H9 (cell line): Measurements from ENCODE around the gene VEGFC. TPM values are rescaled to one million over a fixed set of nuclear protein-coding genes. Genes with fewer than 3 reads are reported as not detected.

Source experiments
- DNase-seq: peaks from one replicate; pipeline ENCODE4 v3.0.0-alpha.2; 2017
- H2AFZ ChIP-seq: one replicate; pipeline ENCODE4 v1.6.1; 2013; ENCODE audit warnings: mild to moderate bottlenecking, low read length, control low read depth, moderate library complexity
- H2AK5ac ChIP-seq: 2 replicates; pipeline ENCODE4 v1.6.1; 2013; ENCODE audit warnings: low read length, control low read depth, mixed read lengths; ENCODE audit not compliant: insufficient read length
- H2BK120ac ChIP-seq: one replicate; pipeline ENCODE4 v1.6.1; 2013; ENCODE audit warnings: low read depth, mild to moderate bottlenecking, low read length, control low read depth, inconsistent platforms; ENCODE audit not compliant: poor library complexity, severe bottlenecking
- H2BK12ac ChIP-seq: 2 replicates; pipeline ENCODE4 v1.6.1; 2013; ENCODE audit warnings: low read length, control low read depth, mixed read lengths, low read depth; ENCODE audit not compliant: insufficient read length
- H2BK15ac ChIP-seq: 2 replicates; pipeline ENCODE4 v1.6.1; 2013; ENCODE audit warnings: low read depth, low read length, control low read depth
- H2BK20ac ChIP-seq: one replicate; pipeline ENCODE4 v1.6.1; 2013; ENCODE audit warnings: low read depth, mild to moderate bottlenecking, low read length, control low read depth, inconsistent platforms; ENCODE audit not compliant: poor library complexity, severe bottlenecking
- H2BK5ac ChIP-seq: 2 replicates; pipeline ENCODE4 v1.6.1; 2013; ENCODE audit warnings: low read length, control low read depth, mixed read lengths; ENCODE audit not compliant: insufficient read length
- H3K14ac ChIP-seq: 2 replicates; pipeline ENCODE4 v1.6.1; 2013; ENCODE audit warnings: low read length, control low read depth; ENCODE audit not compliant: insufficient read depth
- H3K18ac ChIP-seq: 2 replicates; pipeline ENCODE4 v1.6.1; 2013; ENCODE audit warnings: low read depth, mild to moderate bottlenecking, mixed read lengths, low read length, control low read depth; ENCODE audit not compliant: insufficient read length
- H3K23ac ChIP-seq: 2 replicates; pipeline ENCODE4 v1.6.1; 2013; ENCODE audit warnings: low read length, control low read depth, mixed read lengths, low read depth; ENCODE audit not compliant: insufficient read length
- H3K23me2 ChIP-seq: 2 replicates; pipeline ENCODE4 v1.6.1; 2013; ENCODE audit warnings: low read depth, mild to moderate bottlenecking, mixed read lengths, low read length, control low read depth; ENCODE audit not compliant: insufficient read length, poor library complexity, severe bottlenecking
- H3K27ac ChIP-seq: 2 replicates; pipeline ENCODE4 v1.5.1; 2013; ENCODE audit warnings: low read length, control low read depth, mixed read lengths, low read depth; ENCODE audit not compliant: insufficient read length
- H3K27me3 ChIP-seq: 2 replicates; pipeline ENCODE4 v1.6.1; 2013; ENCODE audit warnings: low read length, control low read depth, inconsistent platforms; ENCODE audit not compliant: insufficient read depth
- H3K4ac ChIP-seq: 2 replicates; pipeline ENCODE4 v1.6.1; 2013; ENCODE audit warnings: low read depth, mild to moderate bottlenecking, control low read depth, inconsistent platforms, low read length, moderate library complexity
- H3K4me1 ChIP-seq: 2 replicates; pipeline ENCODE4 v1.6.1; 2013; ENCODE audit warnings: low read length, control low read depth, inconsistent platforms; ENCODE audit not compliant: insufficient read depth
- H3K4me2 ChIP-seq: 2 replicates; pipeline ENCODE4 v1.6.1; 2013; ENCODE audit warnings: low read length, control low read depth, mixed read lengths; ENCODE audit not compliant: insufficient read length, insufficient read depth
- H3K56ac ChIP-seq: 2 replicates; pipeline ENCODE4 v1.6.1; 2013; ENCODE audit warnings: low read depth, mild to moderate bottlenecking, mixed read lengths, low read length, control low read depth; ENCODE audit not compliant: insufficient read length
- H3K79me1 ChIP-seq: 2 replicates; pipeline ENCODE4 v1.6.1; 2013; ENCODE audit warnings: low read depth, mild to moderate bottlenecking, moderate library complexity, low read length, control low read depth, inconsistent platforms; ENCODE audit not compliant: insufficient read depth, poor library complexity, severe bottlenecking
- H3K79me2 ChIP-seq: 2 replicates; pipeline ENCODE4 v1.6.1; 2013; ENCODE audit warnings: low read length, control low read depth, inconsistent platforms; ENCODE audit not compliant: insufficient read depth
- H3K9ac ChIP-seq: 2 replicates; pipeline ENCODE4 v1.6.1; 2013; ENCODE audit warnings: low read length, control low read depth, mixed read lengths; ENCODE audit not compliant: insufficient read length; ENCODE audit errors: extremely low read depth
- H3K9me3 ChIP-seq: one replicate; pipeline ENCODE4 v1.6.1; 2013; ENCODE audit warnings: low read depth, low read length, inconsistent platforms; ENCODE audit not compliant: control insufficient read depth
- H3T11ph ChIP-seq: one replicate; pipeline ENCODE4 v1.6.1; 2013; ENCODE audit warnings: mild to moderate bottlenecking, low read length, control low read depth, inconsistent platforms
- H4K20me1 ChIP-seq: one replicate; pipeline ENCODE4 v1.6.1; 2013; ENCODE audit not compliant: control insufficient read depth, insufficient read length, insufficient read depth
- H4K5ac ChIP-seq: 2 replicates; pipeline ENCODE4 v1.6.1; 2013; ENCODE audit warnings: low read depth, mild to moderate bottlenecking, mixed read lengths, low read length, control low read depth; ENCODE audit not compliant: insufficient read length
- H4K8ac ChIP-seq: replicated peaks from 2 replicates; pipeline ENCODE4 v1.6.1; 2013; ENCODE audit warnings: low read length, control low read depth, mixed read lengths, low read depth; ENCODE audit not compliant: insufficient read length
- H4K91ac ChIP-seq: 2 replicates; pipeline ENCODE4 v1.6.1; 2013; ENCODE audit warnings: low read depth, mild to moderate bottlenecking, moderate library complexity, mixed read lengths, low read length, control low read depth; ENCODE audit not compliant: insufficient read length
- H3K27ac Mint-ChIP-seq, 3 experiments: 2 replicates in 2 of 3; 3 replicates in 1 of 3; pipeline ENCODE4 v1.8.0; 2020 to 2021; ENCODE audit warnings: mixed read lengths in 3 of 3, mild to moderate bottlenecking in 1 of 3, moderate library complexity in 1 of 3
- H3K27me3 Mint-ChIP-seq: 2 replicates; pipeline ENCODE4 v1.8.0; 2021; ENCODE audit warnings: low read depth, mild to moderate bottlenecking, moderate library complexity, mixed read lengths
- H3K36me3 Mint-ChIP-seq, 3 experiments: 2 replicates in 2 of 3; 3 replicates in 1 of 3; pipeline ENCODE4 v1.8.0; 2020 to 2021; ENCODE audit warnings: low read depth in 3 of 3, mixed read lengths in 3 of 3; ENCODE audit not compliant: insufficient read depth in 1 of 3
- H3K4me1 Mint-ChIP-seq, 2 experiments: 2 replicates each; pipeline ENCODE4 v1.8.0; 2020; ENCODE audit warnings: mixed read lengths in 2 of 2
- H3K4me3 Mint-ChIP-seq, 2 experiments: 2 replicates in 1 of 2; 3 replicates in 1 of 2; pipeline ENCODE4 v1.8.0; 2020 to 2021; ENCODE audit warnings: mild to moderate bottlenecking in 2 of 2, mixed read lengths in 2 of 2, moderate library complexity in 1 of 2
- H3K9me3 Mint-ChIP-seq, 2 experiments: 2 replicates in 1 of 2; 3 replicates in 1 of 2; pipeline ENCODE4 v1.8.0; 2020; ENCODE audit warnings: mild to moderate bottlenecking in 2 of 2, mixed read lengths in 2 of 2, moderate library complexity in 1 of 2
- CTCF ChIP-seq: fragments of 200-600 bp; sonication (generic); conservative IDR thresholded peaks from 3 replicates; pipeline ENCODE4 v1.8.0; 2021; ENCODE audit warnings: antibody characterized with exemption, mild to moderate bottlenecking
- WGBS: extraction: QIAGEN DNeasy Blood & Tissue Kit; methylation state at CpG from one replicate; pipeline ENCODE4 v1.1.7; 2013; ENCODE audit warnings: missing lambda C conversion rate, low lambda C conversion rate, mixed read lengths; ENCODE audit not compliant: insufficient read length; ENCODE audit errors: extremely low coverage; 5-methylcytosine and 5-hydroxymethylcytosine counted together
- total RNA-seq: library from RNA; stranded (reverse); gene quantifications from 2 replicates; pipeline ENCODE4 v1.2.1, GENCODE V29; 2021

VEGFC gene
- total RNA-seq, 1 experiment from 2014 or later: 0.46 TPM

- no peak for DNase-seq
- Histone ChIP-seq H3K27me3 (no peaks in the 10 kb centered on the region), H2BK15ac (no peak overlapping the region), H3K9ac (no peak overlapping the region), H3K23ac (no peak overlapping the region), H3K9me3 (no peaks in the 10 kb centered on the region), H2BK120ac (no peak overlapping the region), H3K18ac (no peak overlapping the region), H4K20me1 (no peaks in the 10 kb centered on the region), H4K8ac (no peak overlapping the region), H3K4me1 (no peaks in the 10 kb centered on the region), H3K27ac (no peak overlapping the region), H3K4ac (no peak overlapping the region), H2BK5ac (no peak overlapping the region), H3K14ac (no peak overlapping the region), H2AFZ (no peak overlapping the region), H3K23me2 (no peaks in the 10 kb centered on the region), H3T11ph (no peak overlapping the region), H4K5ac (no peak overlapping the region), H3K4me2 (no peak overlapping the region), H3K56ac (no peak overlapping the region), H3K79me1 (no peaks in the 10 kb centered on the region), H3K79me2 (no peaks in the 10 kb centered on the region), H2BK20ac (no peak overlapping the region), H2BK12ac (no peak overlapping the region), H2AK5ac (no peak overlapping the region), H4K91ac (no peak overlapping the region)
- H3K9me3 Mint-ChIP-seq: no peaks in the 10 kb centered on the region
- H3K27me3 Mint-ChIP-seq: no peaks in the 10 kb centered on the region
- H3K36me3 Mint-ChIP-seq: no peaks in the 10 kb centered on the region
- H3K4me1 Mint-ChIP-seq: no peaks in the 10 kb centered on the region
- no peak overlapping the region for H3K4me3 Mint-ChIP-seq
- no peak for TF ChIP-seq CTCF
- WGBS: no CpG with 5 or more reads among the region's 2 CpGs
- H3K27ac Mint-ChIP-seq: no peak overlapping the region
Observed at GRCh38 chr4:176744091-176744490, 48.6 kb downstream of the VEGFC start.
